ENCODE results near the gene TBC1D14. TPM values are rescaled to one million over a fixed set of nuclear protein-coding genes. Genes with fewer than 3 reads are reported as not detected.

The TBC1D14 gene
- total and polyA plus RNA-seq, 2 of the 8 experiments (the other 6 are each of a cell fraction or from before 2014, with no cell fraction given): 45.6 to 48.2 TPM

- Histone ChIP-seq H2BK5ac (ENCODE audit: low read depth, low read length) (no peak overlapping the region), H3K4me2 (ENCODE audit: insufficient read depth in 1 of 2, low read depth in 2 of 2, low read length in 2 of 2) (no peak overlapping the region), H3K4ac (replicated peaks; ENCODE audit: insufficient read length, low read depth, low read length) (no peak overlapping the region), H3K23ac (ENCODE audit: insufficient read length) (no peak overlapping the region), H3K79me2 (ENCODE audit: control insufficient read depth in 1 of 2, insufficient read depth in 2 of 2, low read length in 2 of 2) (peaks cover 3 to 39% of the 10 kb centered on the region in 2 experiments; a peak in 3 of 4 replicates), H3K4me3 (ENCODE audit: extremely low read depth in 1 of 4, insufficient read depth in 2 of 4, low read depth in 3 of 4, low read length in 4 of 4) (no peak overlapping the region), H2AK5ac (ENCODE audit: low read depth, low read length) (no peak overlapping the region), H4K20me1 (replicated peaks in 1 of 2; ENCODE audit: control insufficient read depth in 1 of 2, insufficient read depth in 2 of 2, low read length in 2 of 2) (peaks cover 7 to 36% of the 10 kb centered on the region in 2 experiments), H2BK20ac (ENCODE audit: low read length) (no peak overlapping the region), H2BK15ac (ENCODE audit: low read length) (no peak overlapping the region), H4K91ac (replicated peaks; ENCODE audit: insufficient read length, low read length) (no peak overlapping the region), H3K9ac (replicated peaks in 1 of 4; ENCODE audit: extremely low read depth in 1 of 4, low read depth in 3 of 4, low read length in 3 of 4) (no peak overlapping the region), H3K9me3 (ENCODE audit: insufficient read depth in 2 of 2, low read depth in 1 of 2, low read length in 1 of 2) (no peaks in the 10 kb centered on the region), H4K5ac (ENCODE audit: insufficient read length, low read depth, low read length) (no peak overlapping the region), H3K79me1 (ENCODE audit: low read depth, low read length) (peaks cover 40% of the 10 kb centered on the region), H2BK12ac (ENCODE audit: low read depth, low read length) (no peak overlapping the region), H3K56ac (replicated peaks; ENCODE audit: insufficient read length, low read depth, low read length) (no peak overlapping the region), H3K27me3 (replicated peaks in 1 of 4; ENCODE audit: control insufficient read depth in 3 of 4, extremely low read depth in 1 of 4, insufficient read depth in 3 of 4, low read length in 3 of 4) (0 out of 7 replicates have a peak, but pooled peaks cover 0 to 2% (median 0%) of the 10 kb centered on the region in 4 experiments), H2AFZ (ENCODE audit: low read length) (no peak overlapping the region), H4K8ac (ENCODE audit: extremely low read depth, insufficient read depth, low read length) (no peak overlapping the region; the same call in 1 of the 2 replicates), H3K36me3 (ENCODE audit: control insufficient read depth in 2 of 4, insufficient read depth in 4 of 4, low read length in 3 of 4) (no peaks in the 10 kb centered on the region), H3K14ac (ENCODE audit: insufficient read length) (no peak overlapping the region), H3K4me1 (replicated peaks in 1 of 4; ENCODE audit: control insufficient read depth in 3 of 4, insufficient read depth in 4 of 4, low read length in 3 of 4) (peaks cover 0 to 6% (median 0%) of the 10 kb centered on the region in 4 experiments; a peak in 3 of 7 replicates), H2BK120ac (replicated peaks; ENCODE audit: low read depth, low read length) (no peak overlapping the region), H3K27ac (ENCODE audit: low read depth, low read length) (no peak overlapping the region), H3K18ac (ENCODE audit: extremely low read depth, low read length) (no peak overlapping the region), H3K23me2 (ENCODE audit: low read depth, low read length) (no peaks in the 10 kb centered on the region)
- DNase-seq (ENCODE audit: low read depth in 1 of 2, low spot score in 2 of 2): no peak
- no peak for FAIRE-seq
- TF ChIP-seq YY1 (IDR thresholded peaks at IDR 0.05; ENCODE audit: low read depth, low read length) (no peak), CHD2 (IDR thresholded peaks at IDR 0.05; ENCODE audit: low read length) (no peak), SIN3A (conservative IDR thresholded peaks at IDR 0.05 in 1 of 2, IDR thresholded peaks at IDR 0.05 in 1 of 2; ENCODE audit: low read depth in 1 of 2, low read length in 2 of 2) (no peak), CHD1 (IDR thresholded peaks at IDR 0.05; ENCODE audit: low read depth, low read length) (no peak), SP4 (IDR thresholded peaks at IDR 0.05; ENCODE audit: low read length) (no peak)
- TF ChIP-seq, protein P1, sequence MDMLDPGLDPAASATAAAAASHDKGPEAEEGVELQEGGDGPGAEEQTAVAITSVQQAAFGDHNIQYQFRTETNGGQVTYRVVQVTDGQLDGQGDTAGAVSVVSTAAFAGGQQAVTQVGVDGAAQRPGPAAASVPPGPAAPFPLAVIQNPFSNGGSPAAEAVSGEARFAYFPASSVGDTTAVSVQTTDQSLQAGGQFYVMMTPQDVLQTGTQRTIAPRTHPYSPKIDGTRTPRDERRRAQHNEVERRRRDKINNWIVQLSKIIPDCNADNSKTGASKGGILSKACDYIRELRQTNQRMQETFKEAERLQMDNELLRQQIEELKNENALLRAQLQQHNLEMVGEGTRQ (IDR thresholded peaks at IDR 0.05; ENCODE audit: low read length): no peak
- TF ChIP-seq, protein P2, sequence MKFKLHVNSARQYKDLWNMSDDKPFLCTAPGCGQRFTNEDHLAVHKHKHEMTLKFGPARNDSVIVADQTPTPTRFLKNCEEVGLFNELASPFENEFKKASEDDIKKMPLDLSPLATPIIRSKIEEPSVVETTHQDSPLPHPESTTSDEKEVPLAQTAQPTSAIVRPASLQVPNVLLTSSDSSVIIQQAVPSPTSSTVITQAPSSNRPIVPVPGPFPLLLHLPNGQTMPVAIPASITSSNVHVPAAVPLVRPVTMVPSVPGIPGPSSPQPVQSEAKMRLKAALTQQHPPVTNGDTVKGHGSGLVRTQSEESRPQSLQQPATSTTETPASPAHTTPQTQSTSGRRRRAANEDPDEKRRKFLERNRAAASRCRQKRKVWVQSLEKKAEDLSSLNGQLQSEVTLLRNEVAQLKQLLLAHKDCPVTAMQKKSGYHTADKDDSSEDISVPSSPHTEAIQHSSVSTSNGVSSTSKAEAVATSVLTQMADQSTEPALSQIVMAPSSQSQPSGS (IDR thresholded peaks at IDR 0.05; ENCODE audit: low read length): no peak
- ChIA-PET CTCF (ENCODE audit: partially characterized antibody) (interaction anchor here (0.6 to 2.4 kb wide), 6 partner anchors 9 to 375 kb away, joined by 3 to 13 read pairs (median 4); no protein-coding TSS in a partner anchor), POLR2A (ENCODE audit: partially characterized antibody) (interaction anchor here (0.8 to 1.3 kb wide), 3 partner anchors 11 to 18 kb away, joined by 3 to 5 read pairs (median 5); partner anchors contain the start of gene GRPEL1)
- WGBS, 2 experiments (ENCODE audit: extremely low coverage in 1 of 2, insufficient coverage in 1 of 2, insufficient read length in 1 of 2, insufficient replicate concordance in 2 of 2, low coverage in 1 of 2, low lambda C conversion rate in 2 of 2, missing lambda C conversion rate in 1 of 2): 82% methylated on average over 11 of the region's 11 CpGs; no CpG with 5 or more reads in 1 of the 2 experiments
Measured at GRCh38 chr4:7049739-7050138, 140.1 kb downstream of the TBC1D14 start.
